Lower leg skin (tissue), 4 donors: ENCODE data around the gene MYO9B. TPM values are rescaled to one million over a fixed set of nuclear protein-coding genes. Genes with fewer than 3 reads are reported as not detected.

Source experiments
- DNase-seq, 2 donors: peaks; one replicate each; pipeline ENCODE4 v3.0.0-alpha.2; 2019; ENCODE audit warnings: low spot score in 2 of 2
- H3K4me3 ChIP-seq: fragments of 200-600 bp; sonication (generic); 2 replicates; pipeline ENCODE4 v1.5.1; 2017; ENCODE audit warnings: mild to moderate bottlenecking, low read depth; ENCODE audit not compliant: poor library complexity, severe bottlenecking
- POLR2A ChIP-seq, 2 donors: fragments of 450-650 bp; IDR thresholded peaks; one replicate each; pipeline ENCODE4 v1.6.1; 2016 to 2017; ENCODE audit warnings: antibody characterized with exemption in 2 of 2, mild to moderate bottlenecking in 1 of 2, moderate library complexity in 1 of 2
- WGBS, 2 donors: methylation state at CpG; one replicate each; pipeline ENCODE4 v1.1.5; 2018; 5-methylcytosine and 5-hydroxymethylcytosine counted together
- intact Hi-C: fragments of 100-400 bp; cut with DNase I; formaldehyde crosslinking; loops from one replicate; pipeline ENCODE4 v1.15.0; 2023; ENCODE audit warnings: low total_unique reads
- total RNA-seq, 4 donors: library from RNA; depleted of rRNA; stranded (reverse); fragments of >200 nt; gene quantifications; one replicate each; pipeline ENCODE4 v1.1.0, GENCODE V29; 2016
- TF ChIP-seq, protein P1 (sequence below), 3 donors: fragments of 450-650 bp; IDR thresholded peaks; one replicate each; pipeline ENCODE4 v1.5.1; 2016; ENCODE audit warnings: antibody characterized with exemption in 3 of 3, mild to moderate bottlenecking in 3 of 3, moderate library complexity in 2 of 3

MYO9B gene
- total RNA-seq, 4 donors from 2014 or later, result 29.2 to 63.1 (median 43.5) TPM

DNA sequence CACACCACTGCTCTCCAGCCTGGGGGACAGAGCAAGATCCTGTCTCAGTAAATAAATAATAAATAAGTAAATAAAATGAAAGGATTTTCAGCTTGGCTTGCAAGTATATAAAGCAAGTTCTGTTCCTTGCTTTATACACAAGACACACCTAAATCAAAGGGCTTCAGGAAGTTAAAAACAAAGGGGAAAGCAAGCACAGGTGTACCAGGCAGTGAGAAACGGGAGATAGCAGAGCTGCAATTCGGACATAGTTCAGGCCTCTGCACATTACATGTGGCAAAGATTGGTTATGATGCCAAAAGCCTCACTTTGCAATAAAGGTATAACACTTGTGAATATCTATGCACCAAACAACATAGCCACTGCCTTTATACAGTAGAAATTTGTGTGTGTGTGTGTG is 47.5 kb downstream of the MYO9B start:
- WGBS, 2 donors, result 93 to 100% methylated on average over 2 of the region's 2 CpGs
- H3K4me3 ChIP-seq, result no peak overlapping the region
- TF ChIP-seq, protein P1, sequence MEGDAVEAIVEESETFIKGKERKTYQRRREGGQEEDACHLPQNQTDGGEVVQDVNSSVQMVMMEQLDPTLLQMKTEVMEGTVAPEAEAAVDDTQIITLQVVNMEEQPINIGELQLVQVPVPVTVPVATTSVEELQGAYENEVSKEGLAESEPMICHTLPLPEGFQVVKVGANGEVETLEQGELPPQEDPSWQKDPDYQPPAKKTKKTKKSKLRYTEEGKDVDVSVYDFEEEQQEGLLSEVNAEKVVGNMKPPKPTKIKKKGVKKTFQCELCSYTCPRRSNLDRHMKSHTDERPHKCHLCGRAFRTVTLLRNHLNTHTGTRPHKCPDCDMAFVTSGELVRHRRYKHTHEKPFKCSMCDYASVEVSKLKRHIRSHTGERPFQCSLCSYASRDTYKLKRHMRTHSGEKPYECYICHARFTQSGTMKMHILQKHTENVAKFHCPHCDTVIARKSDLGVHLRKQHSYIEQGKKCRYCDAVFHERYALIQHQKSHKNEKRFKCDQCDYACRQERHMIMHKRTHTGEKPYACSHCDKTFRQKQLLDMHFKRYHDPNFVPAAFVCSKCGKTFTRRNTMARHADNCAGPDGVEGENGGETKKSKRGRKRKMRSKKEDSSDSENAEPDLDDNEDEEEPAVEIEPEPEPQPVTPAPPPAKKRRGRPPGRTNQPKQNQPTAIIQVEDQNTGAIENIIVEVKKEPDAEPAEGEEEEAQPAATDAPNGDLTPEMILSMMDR (IDR thresholded peaks at IDR 0.05), result no peak
- TF ChIP-seq POLR2A (IDR thresholded peaks at IDR 0.05), result no peak
- DNase-seq, result no peak
- intact Hi-C loops, result no loop called here

DNA sequence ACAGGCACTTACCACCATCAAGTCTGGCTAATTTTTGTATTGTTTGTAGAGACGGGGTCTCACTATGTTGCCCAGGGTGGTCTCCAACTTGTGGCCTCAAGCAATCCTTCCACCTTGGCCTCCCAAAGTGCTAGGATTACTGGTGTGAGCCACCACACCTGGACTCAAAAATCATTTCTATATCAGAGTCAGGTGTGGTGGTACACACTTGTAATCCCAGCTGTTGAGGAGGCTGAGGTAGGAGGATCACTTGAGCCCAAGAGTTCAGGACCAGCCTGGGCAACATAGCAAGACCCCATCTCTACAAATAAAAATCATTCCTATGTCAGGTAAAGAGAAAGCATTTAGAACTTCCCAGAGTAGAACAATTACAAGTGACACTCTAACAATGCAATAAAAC is 48.4 kb downstream of the MYO9B start:
- intact Hi-C loops, result no loop called here
- TF ChIP-seq POLR2A (IDR thresholded peaks at IDR 0.05), result no peak
- TF ChIP-seq, protein P1 (IDR thresholded peaks at IDR 0.05), result no peak
- WGBS, 2 donors, result 87 to 100% methylated on average over 1 of the region's 1 CpG
- no peak overlapping the region for H3K4me3 ChIP-seq
- DNase-seq, result no peak

DNA sequence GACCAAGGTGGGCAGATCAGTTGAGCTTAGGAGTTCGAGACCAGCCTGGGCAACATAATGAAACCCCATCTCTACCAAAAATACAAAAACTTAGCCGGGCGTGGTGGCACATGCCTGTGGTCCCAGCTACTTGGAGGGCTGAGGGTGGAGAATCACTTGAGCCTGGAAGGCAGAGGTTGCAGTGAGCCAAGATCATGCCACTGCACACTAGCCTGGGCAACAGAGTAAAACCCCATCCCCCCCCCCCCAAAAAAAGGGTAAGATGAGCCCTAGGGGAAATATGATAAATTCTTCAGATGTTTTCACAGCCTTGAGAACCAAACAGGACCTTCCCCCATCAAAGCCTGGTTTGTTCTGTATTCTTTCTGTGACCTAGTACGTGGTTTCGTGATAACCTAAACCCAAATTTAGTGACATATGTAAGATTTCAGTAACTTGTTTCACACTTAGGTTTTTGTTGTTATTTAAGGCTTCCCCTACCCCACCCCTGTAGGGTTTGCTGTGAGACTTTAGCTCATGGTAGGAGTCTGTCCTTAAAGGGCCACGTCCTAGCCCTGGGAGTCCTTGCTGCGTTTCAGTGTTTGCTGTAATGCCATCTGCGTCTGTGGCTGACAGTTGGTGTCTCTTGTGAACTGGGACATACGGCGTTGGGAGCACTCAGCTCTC is 49.6 kb downstream of the MYO9B start:
- no peak for DNase-seq
- 50 to 56% methylated on average over 10 of the region's 10 CpGs for WGBS, 2 donors
- TF ChIP-seq POLR2A (IDR thresholded peaks at IDR 0.05), result no peak
- TF ChIP-seq, protein P1 (IDR thresholded peaks at IDR 0.05), result no peak
- intact Hi-C loops, result no loop called here
- no peak overlapping the region for H3K4me3 ChIP-seq

DNA sequence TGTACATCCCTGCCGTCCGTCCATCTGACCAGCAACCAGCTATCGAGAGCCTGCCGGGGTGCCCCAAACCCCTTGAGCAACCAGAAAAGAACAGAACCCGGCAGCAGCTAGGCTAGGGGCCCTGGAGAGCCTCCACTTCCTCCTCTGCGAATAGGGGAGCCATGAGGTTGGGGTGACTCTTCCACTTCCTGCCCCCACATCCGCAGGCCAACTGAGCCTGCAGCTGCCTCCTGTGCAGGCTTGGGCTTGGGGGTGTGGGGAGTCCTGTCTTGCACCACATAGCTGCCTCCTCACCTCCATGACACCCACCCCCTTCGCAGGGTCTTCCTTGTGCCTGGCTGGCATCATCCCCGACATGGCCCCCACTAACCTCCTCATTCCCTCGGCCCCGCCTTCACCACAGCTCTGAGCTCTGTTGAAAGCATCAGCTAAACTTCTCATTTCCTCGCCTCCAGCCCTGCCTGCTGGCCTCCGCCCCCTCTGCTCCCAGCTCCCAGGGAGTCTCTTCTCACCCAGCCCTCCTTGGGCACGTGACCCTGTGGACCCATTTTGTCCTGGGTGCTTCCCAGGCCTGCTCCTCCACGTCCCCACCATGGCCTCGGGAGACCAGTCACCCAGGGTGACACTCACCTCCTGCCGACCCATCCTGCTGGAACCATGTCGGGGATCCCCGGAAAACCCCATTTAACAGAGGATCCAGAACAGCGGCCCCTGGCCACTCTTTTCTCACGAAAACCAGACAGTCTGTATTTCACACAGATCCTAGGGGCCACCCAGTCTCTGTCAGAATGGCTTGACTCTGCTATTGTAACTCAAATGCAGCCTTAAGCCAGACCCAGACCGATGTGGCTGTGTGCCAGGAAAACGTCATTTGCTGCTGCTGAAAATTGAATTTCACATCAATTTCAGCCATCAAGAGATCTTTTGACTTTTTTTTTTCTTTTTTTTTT is 50.4 kb downstream of the MYO9B start:
- no peak for TF ChIP-seq POLR2A (IDR thresholded peaks at IDR 0.05)
- TF ChIP-seq, protein P1 (IDR thresholded peaks at IDR 0.05), result no peak
- peak; percentile 62 to 93 for DNase-seq
- H3K4me3 ChIP-seq, result no peak overlapping the region
- WGBS, 2 donors, result 54 to 59% methylated on average over 23 of the region's 23 CpGs
- intact Hi-C loops, result no loop called here

DNA sequence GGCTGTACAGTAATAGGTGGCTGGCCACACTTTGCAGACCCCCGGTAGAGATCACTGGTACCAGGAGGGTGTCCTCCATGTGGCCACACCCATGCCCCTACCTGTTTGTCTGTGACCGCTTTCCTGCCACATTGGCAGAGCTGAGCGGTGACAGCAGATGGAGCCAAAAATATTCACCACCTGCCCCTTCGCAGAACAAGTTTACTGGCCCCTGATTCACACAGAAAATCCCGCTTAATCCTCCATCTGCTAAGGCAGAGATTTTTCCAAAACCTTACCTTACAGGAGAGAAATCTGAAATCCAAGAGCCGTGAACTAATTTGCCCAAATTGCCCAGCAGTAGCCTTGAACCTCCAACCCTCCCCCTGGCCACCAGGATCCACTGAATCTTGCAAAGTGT is 52.1 kb downstream of the MYO9B start:
- 96% methylated on average over 6 of the region's 6 CpGs for WGBS, 2 donors
- no peak for DNase-seq
- TF ChIP-seq POLR2A (IDR thresholded peaks at IDR 0.05), result no peak
- TF ChIP-seq, protein P1 (IDR thresholded peaks at IDR 0.05), result no peak
- no peak overlapping the region for H3K4me3 ChIP-seq
- intact Hi-C loops, result no loop called here
